Gastrocnemius medialis (tissue), 4 donors: ENCODE measurements around the gene SLFN13. TPM values are rescaled to one million over a fixed set of nuclear protein-coding genes. Genes with fewer than 3 reads are reported as not detected.
A peak's percentile ranks its signal among the peaks of the same experiment; 100 is the strongest.

Source experiments
- ATAC-seq, 2 donors: fragments of 150-250 bp; one replicate each; pipeline ENCODE4 v1.9.1; 2016
- DNase-seq, 2 donors: peaks; one replicate each; pipeline ENCODE4 v3.0.0-alpha.2; 2019
- H3K27ac ChIP-seq, 4 donors: fragments of 200-600 bp; sonication (generic); 1 replicate in 1 of 4; 2 replicates in 3 of 4; pipeline ENCODE4 v1.5.1; 2016 to 2018; ENCODE audit warnings: mild to moderate bottlenecking in 2 of 4, moderate library complexity in 1 of 4
- H3K27me3 ChIP-seq, 3 donors: fragments of 200-600 bp; sonication (generic) in 2 of 3; 1 replicate in 1 of 3; 2 replicates in 2 of 3; pipeline versions ENCODE4 v1.5.1 to v1.6.0; 2016 to 2019; ENCODE audit warnings: mild to moderate bottlenecking in 1 of 3, moderate library complexity in 1 of 3
- H3K36me3 ChIP-seq, 2 donors: fragments of 200-600 bp; sonication (generic) in 1 of 2; one replicate each; pipeline ENCODE4 v1.5.1; 2017 to 2018
- H3K4me1 ChIP-seq, 2 donors: fragments of 200-600 bp; sonication (generic) in 1 of 2; one replicate each; pipeline ENCODE4 v1.5.1; 2016 to 2017; ENCODE audit warnings: mild to moderate bottlenecking in 2 of 2
- H3K4me3 ChIP-seq, 4 donors: fragments of 200-600 bp; sonication (generic) in 3 of 4; 1 replicate in 1 of 4; 2 replicates in 3 of 4; pipeline ENCODE4 v1.5.1; 2016 to 2019; ENCODE audit warnings: mild to moderate bottlenecking in 2 of 4
- H3K9me3 ChIP-seq, 3 donors: fragments of 200-600 bp; sonication (generic) in 2 of 3; 1 replicate in 1 of 3; 2 replicates in 2 of 3; pipeline ENCODE4 v1.5.1; 2016 to 2019
- POLR2A ChIP-seq, 2 donors: fragments of 450-650 bp; IDR thresholded peaks; one replicate each; pipeline ENCODE4 v1.6.1; 2017; ENCODE audit warnings: antibody characterized with exemption in 2 of 2, mild to moderate bottlenecking in 2 of 2, moderate library complexity in 2 of 2
- in situ Hi-C, 4 donors: fragments of 200-750 bp; cut with MboI; loops; one replicate each; pipeline versions ENCODE4 v1.15.0 to v1.8.0; 2017; ENCODE audit warnings: low sequenced_read_pairs in 4 of 4
- intact Hi-C: fragments of 100-400 bp; cut with DNase I; formaldehyde crosslinking; loops from one replicate; pipeline ENCODE4 v1.15.1; 2023; ENCODE audit warnings: low total_unique reads
- total RNA-seq, 4 donors: library from RNA; depleted of rRNA; stranded (reverse); fragments of >200 nt; gene quantifications; one replicate each; pipeline versions ENCODE4 v1.1.0 to v1.2.3, GENCODE V29; 2016
- TF ChIP-seq, protein P1 (sequence below), 5 experiments: fragments of 450-650 bp in 3 of 5; fragments of 200-600 bp in 2 of 5; sonication (generic) in 2 of 5; IDR thresholded peaks in 4 of 5; conservative IDR thresholded peaks in 1 of 5; 1 replicate in 4 of 5; 2 replicates in 1 of 5; pipeline ENCODE4 v1.5.1; 2016 to 2019; ENCODE audit warnings: antibody characterized with exemption in 5 of 5, mild to moderate bottlenecking in 3 of 5, moderate library complexity in 3 of 5

SLFN13 gene
- total RNA-seq, 4 donors from 2014 or later = 0.05 to 1.2 (median 0.32) TPM

DNA sequence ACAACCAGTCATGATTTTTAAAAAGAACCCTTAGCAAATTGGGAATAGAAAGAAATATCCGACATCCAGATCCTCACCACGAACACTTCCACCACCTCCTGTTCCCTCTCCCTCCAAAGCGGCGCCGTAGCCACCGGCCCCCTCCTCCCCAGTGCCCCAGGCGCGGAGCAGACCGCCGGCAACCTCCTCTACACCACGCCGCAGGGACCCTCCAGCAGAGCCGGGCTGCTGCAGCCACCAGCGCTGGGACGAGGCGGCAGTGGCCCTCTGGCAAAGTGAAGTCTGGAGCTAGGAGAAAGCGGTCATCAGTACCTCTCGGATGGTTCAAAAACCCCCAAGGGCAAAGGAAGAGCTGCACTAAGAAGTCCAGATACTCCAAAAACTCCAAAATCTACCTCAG is 41.4 kb upstream of the SLFN13 start:
- ATAC-seq (no peak), DNase-seq (no peak)
- H3K36me3 ChIP-seq = no peaks in the 10 kb centered on the region
- no peak overlapping the region for H3K4me3 ChIP-seq
- intact Hi-C loops (no loop called here), in situ Hi-C loops (no loop called here)
- no peaks in the 10 kb centered on the region for H3K9me3 ChIP-seq
- H3K27me3 ChIP-seq = peaks cover 78 to 87% (median 83%) of the 10 kb centered on the region in 3 donors
- H3K27ac ChIP-seq = no peak overlapping the region
- TF ChIP-seq, protein P1, sequence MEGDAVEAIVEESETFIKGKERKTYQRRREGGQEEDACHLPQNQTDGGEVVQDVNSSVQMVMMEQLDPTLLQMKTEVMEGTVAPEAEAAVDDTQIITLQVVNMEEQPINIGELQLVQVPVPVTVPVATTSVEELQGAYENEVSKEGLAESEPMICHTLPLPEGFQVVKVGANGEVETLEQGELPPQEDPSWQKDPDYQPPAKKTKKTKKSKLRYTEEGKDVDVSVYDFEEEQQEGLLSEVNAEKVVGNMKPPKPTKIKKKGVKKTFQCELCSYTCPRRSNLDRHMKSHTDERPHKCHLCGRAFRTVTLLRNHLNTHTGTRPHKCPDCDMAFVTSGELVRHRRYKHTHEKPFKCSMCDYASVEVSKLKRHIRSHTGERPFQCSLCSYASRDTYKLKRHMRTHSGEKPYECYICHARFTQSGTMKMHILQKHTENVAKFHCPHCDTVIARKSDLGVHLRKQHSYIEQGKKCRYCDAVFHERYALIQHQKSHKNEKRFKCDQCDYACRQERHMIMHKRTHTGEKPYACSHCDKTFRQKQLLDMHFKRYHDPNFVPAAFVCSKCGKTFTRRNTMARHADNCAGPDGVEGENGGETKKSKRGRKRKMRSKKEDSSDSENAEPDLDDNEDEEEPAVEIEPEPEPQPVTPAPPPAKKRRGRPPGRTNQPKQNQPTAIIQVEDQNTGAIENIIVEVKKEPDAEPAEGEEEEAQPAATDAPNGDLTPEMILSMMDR (IDR thresholded peaks at IDR 0.05 in 4 of 5, conservative IDR thresholded peaks at IDR 0.05 in 1 of 5) = no peak
- no peak for TF ChIP-seq POLR2A (IDR thresholded peaks at IDR 0.05)
- peaks cover 0 to 6% of the 10 kb centered on the region in 2 donors for H3K4me1 ChIP-seq

DNA sequence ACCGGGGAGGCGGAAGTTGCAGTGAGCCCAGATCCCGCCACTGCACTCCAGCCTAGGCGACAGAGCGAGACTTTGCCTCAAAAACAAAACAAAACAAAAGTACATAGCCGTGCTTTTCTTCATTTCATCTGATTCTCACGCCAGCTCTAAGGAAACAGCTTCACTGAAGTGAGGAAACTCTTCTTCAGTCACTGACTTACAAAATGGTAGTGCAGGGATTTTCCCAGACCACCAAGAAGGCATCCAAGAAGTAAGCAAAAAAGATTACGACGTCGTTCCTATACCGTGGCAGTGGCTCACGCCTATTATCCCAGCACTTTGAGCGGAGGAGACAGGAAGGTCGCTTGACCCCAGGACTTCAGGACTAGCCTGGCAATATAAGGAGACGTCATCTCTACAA is 40.4 kb upstream of the SLFN13 start:
- H3K36me3 ChIP-seq = no peaks in the 10 kb centered on the region
- TF ChIP-seq, protein P1 (IDR thresholded peaks at IDR 0.05 in 4 of 5, conservative IDR thresholded peaks at IDR 0.05 in 1 of 5) = no peak
- no peak for TF ChIP-seq POLR2A (IDR thresholded peaks at IDR 0.05)
- no peak overlapping the region for H3K27ac ChIP-seq
- H3K4me1 ChIP-seq = peaks cover 0 to 6% of the 10 kb centered on the region in 2 donors
- no peak for DNase-seq
- peaks cover 74 to 79% (median 78%) of the 10 kb centered on the region in 3 donors for H3K27me3 ChIP-seq
- H3K4me3 ChIP-seq = peak overlapping the region in 1 of 4 donors; percentile 11
- in situ Hi-C loops = no loop called here
- no peak for ATAC-seq
- intact Hi-C loops = no loop called here
- no peaks in the 10 kb centered on the region for H3K9me3 ChIP-seq

DNA sequence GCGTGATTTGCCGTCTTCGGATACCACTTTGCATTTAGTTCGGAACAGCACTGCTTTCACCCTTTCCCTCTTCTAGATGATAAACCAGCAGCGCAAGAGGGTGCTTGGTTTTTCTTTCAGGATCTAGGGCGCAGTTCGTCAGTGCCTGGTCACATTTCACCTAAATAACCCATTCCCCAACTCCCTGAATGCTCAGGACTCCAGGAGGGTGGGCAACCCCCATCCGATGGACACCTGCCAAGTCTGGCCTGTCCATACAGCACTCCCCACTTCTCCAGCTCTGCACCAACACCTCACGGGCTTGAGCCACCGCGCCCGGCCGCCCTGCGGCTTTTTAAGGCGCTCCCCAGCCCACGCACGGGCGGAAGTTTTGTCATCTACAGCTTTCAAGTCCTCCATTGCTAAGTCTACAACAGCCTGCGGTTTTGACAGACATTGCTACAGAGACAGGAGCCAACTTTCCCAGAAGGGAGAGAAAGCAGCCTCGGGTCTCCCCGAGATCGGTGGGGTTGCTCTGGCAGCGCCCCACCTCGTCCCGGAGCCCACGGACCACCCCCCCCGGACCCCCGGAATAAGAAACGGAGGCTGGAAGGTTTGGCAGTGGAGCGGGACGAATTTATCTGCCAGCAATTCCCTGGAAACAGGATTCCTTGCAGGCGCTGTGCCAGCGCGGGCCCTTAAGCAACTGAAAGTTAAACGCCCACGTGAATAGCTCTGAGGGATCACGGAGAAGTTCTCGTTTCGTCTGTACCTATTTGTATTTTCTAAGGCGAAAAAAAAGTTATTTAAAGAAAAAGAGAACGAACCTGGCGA is 38.6 kb upstream of the SLFN13 start:
- Histone ChIP-seq H3K4me3 (peak overlapping the region; percentile 51 to 89 (median 58)), H3K4me1 (peaks cover 0 to 6% of the 10 kb centered on the region in 2 donors), H3K27ac (peak overlapping the region in 2 of 4 donors; percentile 34 to 36), H3K27me3 (peaks cover 55 to 68% (median 64%) of the 10 kb centered on the region in 3 donors), H3K36me3 (no peaks in the 10 kb centered on the region), H3K9me3 (no peaks in the 10 kb centered on the region)
- TF ChIP-seq, protein P1 (IDR thresholded peaks at IDR 0.05 in 4 of 5, conservative IDR thresholded peaks at IDR 0.05 in 1 of 5) = no peak
- TF ChIP-seq POLR2A (IDR thresholded peaks at IDR 0.05) = no peak
- no peak for ATAC-seq
- peak in 1 of 2 donors; percentile 20 for DNase-seq
- intact Hi-C loops = no loop called here
- in situ Hi-C loops = no loop called here

- DNase-seq (no peak), ATAC-seq (no peak)
- Histone ChIP-seq H3K27me3 (peaks cover 3 to 16% (median 8%) of the 10 kb centered on the region in 3 donors), H3K4me1 (no peaks in the 10 kb centered on the region), H3K4me3 (no peak overlapping the region), H3K36me3 (no peaks in the 10 kb centered on the region), H3K9me3 (no peaks in the 10 kb centered on the region), H3K27ac (no peak overlapping the region)
- intact Hi-C loops (no loop called here), in situ Hi-C loops (no loop called here)
- TF ChIP-seq, protein P1 (IDR thresholded peaks at IDR 0.05 in 4 of 5, conservative IDR thresholded peaks at IDR 0.05 in 1 of 5) = no peak
These were observed 30.7 kb upstream of the SLFN13 start for GRCh38 chr17:35479271-35479670.
